Nephron progenitor cell (in vitro differentiated cells): ENCODE measurements around the gene ABHD12.
"Not testable (repeated sequence)": the region's sequence is repeated elsewhere in the genome, so short reads cannot be mapped to it uniquely, and the experiment has no call there.

Experiments
- DNase-seq: peaks from one replicate; pipeline ENCODE4 v3.0.0; 2021
- H3K27ac Mint-ChIP-seq: 2 replicates; pipeline ENCODE4 v1.8.0; 2021; ENCODE audit warnings: mild to moderate bottlenecking, moderate library complexity, mixed read lengths
- H3K27me3 Mint-ChIP-seq: 2 replicates; pipeline ENCODE4 v1.8.0; 2021; ENCODE audit warnings: mild to moderate bottlenecking, low read depth, mixed read lengths; ENCODE audit not compliant: poor library complexity
- H3K36me3 Mint-ChIP-seq: 2 replicates; pipeline ENCODE4 v1.8.0; 2021; ENCODE audit warnings: low read depth, mixed read lengths
- H3K4me1 Mint-ChIP-seq: 2 replicates; pipeline ENCODE4 v1.8.0; 2021; ENCODE audit warnings: mixed read lengths
- H3K4me3 Mint-ChIP-seq: 2 replicates; pipeline ENCODE4 v1.8.0; 2021; ENCODE audit warnings: mild to moderate bottlenecking, moderate library complexity, mixed read lengths
- H3K9me3 Mint-ChIP-seq: 2 replicates; pipeline ENCODE4 v1.8.0; 2021; ENCODE audit warnings: mild to moderate bottlenecking, moderate library complexity, mixed read lengths
- TF ChIP-seq, protein P1 (sequence below): fragments of 200-600 bp; sonication (generic); IDR thresholded peaks from 2 replicates; pipeline ENCODE4 v1.5.0; 2021; ENCODE audit warnings: antibody characterized with exemption

Gene ABHD12

DNA sequence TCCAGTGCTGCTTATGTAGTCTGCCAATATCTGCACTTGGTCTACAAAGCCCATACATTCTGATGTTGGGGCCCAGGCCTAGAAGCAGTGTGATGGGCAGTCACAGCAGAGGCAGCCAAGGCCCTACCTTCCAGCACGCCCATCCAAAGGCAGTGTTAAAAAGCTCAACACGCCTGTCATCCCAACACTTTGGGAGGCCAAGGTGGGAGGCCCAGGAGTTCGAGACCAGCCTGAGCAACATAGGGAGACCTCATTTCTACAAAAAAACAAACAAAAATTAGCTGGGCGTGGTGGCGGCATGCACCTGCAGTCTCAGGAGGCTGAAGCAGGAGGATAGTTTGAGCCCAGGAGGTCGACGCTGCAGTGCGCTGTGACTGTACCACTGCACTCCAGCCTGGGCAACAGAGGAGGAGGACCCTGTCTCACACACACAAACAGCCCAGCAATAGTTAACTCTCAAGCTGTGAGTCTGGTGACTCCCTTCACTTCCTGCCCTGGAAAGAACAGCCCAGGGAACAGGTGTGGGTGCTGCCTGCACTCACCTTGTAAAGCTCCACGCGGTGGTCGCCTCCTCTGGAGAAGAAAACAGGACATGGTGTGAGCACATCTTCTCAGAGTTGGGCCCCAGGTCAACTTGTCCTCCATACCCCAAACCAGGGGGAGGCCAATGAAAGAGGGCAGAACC is 74.0 kb downstream of the ABHD12 start:
- Mint-ChIP-seq H3K4me3 (no peak overlapping the region), H3K4me1 (peaks cover 13% of the 10 kb centered on the region), H3K9me3 (no peaks in the 10 kb centered on the region), H3K27ac (no peak overlapping the region), H3K36me3 (peaks cover 44% of the 10 kb centered on the region), H3K27me3 (no peaks in the 10 kb centered on the region)
- TF ChIP-seq, protein P1, sequence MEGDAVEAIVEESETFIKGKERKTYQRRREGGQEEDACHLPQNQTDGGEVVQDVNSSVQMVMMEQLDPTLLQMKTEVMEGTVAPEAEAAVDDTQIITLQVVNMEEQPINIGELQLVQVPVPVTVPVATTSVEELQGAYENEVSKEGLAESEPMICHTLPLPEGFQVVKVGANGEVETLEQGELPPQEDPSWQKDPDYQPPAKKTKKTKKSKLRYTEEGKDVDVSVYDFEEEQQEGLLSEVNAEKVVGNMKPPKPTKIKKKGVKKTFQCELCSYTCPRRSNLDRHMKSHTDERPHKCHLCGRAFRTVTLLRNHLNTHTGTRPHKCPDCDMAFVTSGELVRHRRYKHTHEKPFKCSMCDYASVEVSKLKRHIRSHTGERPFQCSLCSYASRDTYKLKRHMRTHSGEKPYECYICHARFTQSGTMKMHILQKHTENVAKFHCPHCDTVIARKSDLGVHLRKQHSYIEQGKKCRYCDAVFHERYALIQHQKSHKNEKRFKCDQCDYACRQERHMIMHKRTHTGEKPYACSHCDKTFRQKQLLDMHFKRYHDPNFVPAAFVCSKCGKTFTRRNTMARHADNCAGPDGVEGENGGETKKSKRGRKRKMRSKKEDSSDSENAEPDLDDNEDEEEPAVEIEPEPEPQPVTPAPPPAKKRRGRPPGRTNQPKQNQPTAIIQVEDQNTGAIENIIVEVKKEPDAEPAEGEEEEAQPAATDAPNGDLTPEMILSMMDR = no peak
- no peak for DNase-seq

GRCh38 chr20:25315418-25316210 is 75.0 kb downstream of the ABHD12 start:
- TF ChIP-seq, protein P1 = no peak
- peaks cover 5% of the 10 kb centered on the region for H3K9me3 Mint-ChIP-seq
- peaks cover 20% of the 10 kb centered on the region for H3K4me1 Mint-ChIP-seq
- H3K27ac Mint-ChIP-seq = peak overlapping the region; percentile 89
- DNase-seq = no peak
- H3K36me3 Mint-ChIP-seq = peaks cover 50% of the 10 kb centered on the region
- no peak overlapping the region for H3K4me3 Mint-ChIP-seq
- H3K27me3 Mint-ChIP-seq = no peaks in the 10 kb centered on the region

- no peaks in the 10 kb centered on the region for H3K27me3 Mint-ChIP-seq
- peaks cover 5% of the 10 kb centered on the region for H3K9me3 Mint-ChIP-seq
- H3K36me3 Mint-ChIP-seq = peaks cover 54% of the 10 kb centered on the region
- TF ChIP-seq, protein P1 = no peak
- no peak for DNase-seq
- no peak overlapping the region for H3K4me3 Mint-ChIP-seq
- peaks cover 24% of the 10 kb centered on the region for H3K4me1 Mint-ChIP-seq
- peak overlapping the region; percentile 89 for H3K27ac Mint-ChIP-seq
Measured at GRCh38 chr20:25314497-25315417, 75.9 kb downstream of the ABHD12 start.

- H3K27me3 Mint-ChIP-seq = no peaks in the 10 kb centered on the region
- H3K27ac Mint-ChIP-seq = no peak overlapping the region
- peaks cover 5% of the 10 kb centered on the region for H3K9me3 Mint-ChIP-seq
- H3K36me3 Mint-ChIP-seq = peaks cover 54% of the 10 kb centered on the region
- peaks cover 34% of the 10 kb centered on the region for H3K4me1 Mint-ChIP-seq
- no peak for DNase-seq
- no peak overlapping the region for H3K4me3 Mint-ChIP-seq
- TF ChIP-seq, protein P1 = no peak
Measured at GRCh38 chr20:25313593-25313992, 77.0 kb downstream of the ABHD12 start.

DNA sequence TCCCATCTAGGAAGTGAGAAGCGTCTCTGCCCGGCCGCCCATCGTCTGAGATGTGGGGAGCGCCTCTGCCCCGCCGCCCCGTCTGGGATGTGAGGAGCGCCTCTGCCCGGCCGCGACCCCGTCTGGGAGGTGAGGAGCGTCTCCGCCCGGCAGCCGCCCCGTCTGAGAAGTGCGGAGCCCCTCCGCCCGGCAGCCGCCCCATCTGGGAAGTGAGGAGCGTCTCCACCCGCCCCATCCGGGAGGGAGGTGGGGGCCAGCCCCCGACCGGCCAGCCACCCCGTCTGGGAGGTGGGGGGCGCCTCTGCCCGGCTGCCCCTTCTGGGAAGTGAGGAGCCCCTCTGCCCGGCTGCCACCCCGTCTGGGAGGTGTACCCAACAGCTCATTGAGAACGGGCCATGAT is 77.9 kb downstream of the ABHD12 start:
- H3K27ac Mint-ChIP-seq, H3K9me3 Mint-ChIP-seq, H3K27me3 Mint-ChIP-seq, H3K4me3 Mint-ChIP-seq, DNase-seq: not testable (repeated sequence)
- H3K4me1 Mint-ChIP-seq = peaks cover 34% of the 10 kb centered on the region
- peaks cover 53% of the 10 kb centered on the region for H3K36me3 Mint-ChIP-seq
